Measurements from ENCODE around the gene GPR61.

DNA sequence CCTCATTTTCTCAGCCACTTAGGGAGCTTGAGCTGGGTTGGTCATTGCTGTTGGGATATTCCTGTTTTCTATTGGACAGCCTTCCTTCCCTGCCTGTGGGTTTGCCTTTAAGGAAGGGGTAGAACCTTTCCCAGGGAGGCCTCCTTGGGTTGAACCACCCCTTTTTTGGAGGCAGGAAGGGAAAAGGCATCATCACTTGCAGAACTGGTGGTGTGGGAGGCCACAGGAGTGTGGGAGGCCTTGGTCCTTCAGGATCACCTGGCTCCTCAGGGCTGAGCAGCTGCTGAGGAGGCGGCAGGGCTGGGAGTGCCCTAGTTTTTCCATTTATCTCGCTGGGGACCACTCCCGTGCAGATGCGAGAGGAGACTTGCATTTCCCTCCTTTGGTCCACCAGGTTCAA lies 46.4 kb upstream of the GPR61 start:
- TF ChIP-seq, protein P1, sequence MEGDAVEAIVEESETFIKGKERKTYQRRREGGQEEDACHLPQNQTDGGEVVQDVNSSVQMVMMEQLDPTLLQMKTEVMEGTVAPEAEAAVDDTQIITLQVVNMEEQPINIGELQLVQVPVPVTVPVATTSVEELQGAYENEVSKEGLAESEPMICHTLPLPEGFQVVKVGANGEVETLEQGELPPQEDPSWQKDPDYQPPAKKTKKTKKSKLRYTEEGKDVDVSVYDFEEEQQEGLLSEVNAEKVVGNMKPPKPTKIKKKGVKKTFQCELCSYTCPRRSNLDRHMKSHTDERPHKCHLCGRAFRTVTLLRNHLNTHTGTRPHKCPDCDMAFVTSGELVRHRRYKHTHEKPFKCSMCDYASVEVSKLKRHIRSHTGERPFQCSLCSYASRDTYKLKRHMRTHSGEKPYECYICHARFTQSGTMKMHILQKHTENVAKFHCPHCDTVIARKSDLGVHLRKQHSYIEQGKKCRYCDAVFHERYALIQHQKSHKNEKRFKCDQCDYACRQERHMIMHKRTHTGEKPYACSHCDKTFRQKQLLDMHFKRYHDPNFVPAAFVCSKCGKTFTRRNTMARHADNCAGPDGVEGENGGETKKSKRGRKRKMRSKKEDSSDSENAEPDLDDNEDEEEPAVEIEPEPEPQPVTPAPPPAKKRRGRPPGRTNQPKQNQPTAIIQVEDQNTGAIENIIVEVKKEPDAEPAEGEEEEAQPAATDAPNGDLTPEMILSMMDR (IDR thresholded peaks at IDR 0.05; ENCODE audit: insufficient read depth, low read length, poor library complexity, severe bottlenecking), result no peak
- TF ChIP-seq EZH2phosphoT487 (conservative IDR thresholded peaks at IDR 0.05; ENCODE audit: low read length), result no peak

All from SU-DHL-6 (cell line).